Heart right ventricle (tissue), 16 donors: ENCODE measurements around the gene PALD1. TPM values are rescaled to one million over a fixed set of nuclear protein-coding genes. Genes with fewer than 3 reads are reported as not detected.

ENCODE experiments used
- ATAC-seq, 8 donors: fragments of 200-7000 bp; cut with Tn5 transposase; one replicate each; pipeline ENCODE4 v1.9.1; 2020; ENCODE audit warnings: mild to moderate bottlenecking in 8 of 8, moderate library complexity in 8 of 8, moderate number of reproducible peaks in 1 of 8
- DNase-seq, 2 donors: peaks; one replicate each; pipeline ENCODE4 v3.0.0-alpha.2; 2020
- H3K27ac ChIP-seq, 10 donors: fragments of 200-600 bp; sonication (generic) in 2 of 10; one replicate each; pipeline versions ENCODE4 v1.5.0 to v1.8.0; 2020 to 2022; ENCODE audit warnings: mild to moderate bottlenecking in 3 of 10
- H3K27me3 ChIP-seq, 7 donors: fragments of 200-600 bp; one replicate each; pipeline ENCODE4 v1.8.0; 2021 to 2022; ENCODE audit warnings: mild to moderate bottlenecking in 2 of 7
- H3K36me3 ChIP-seq, 9 donors: fragments of 200-600 bp; sonication (generic) in 1 of 9; one replicate each; pipeline versions ENCODE4 v1.5.0 to v1.8.0; 2020 to 2022; ENCODE audit warnings: mild to moderate bottlenecking in 2 of 9
- H3K4me1 ChIP-seq, 9 donors: fragments of 200-600 bp; sonication (generic) in 1 of 9; one replicate each; pipeline versions ENCODE4 v1.5.0 to v1.8.0; 2020 to 2022; ENCODE audit warnings: mild to moderate bottlenecking in 4 of 9
- H3K4me3 ChIP-seq, 10 donors: fragments of 200-600 bp; sonication (generic) in 2 of 10; one replicate each; pipeline versions ENCODE4 v1.5.0 to v1.8.0; 2020 to 2022; ENCODE audit warnings: mild to moderate bottlenecking in 7 of 10, moderate library complexity in 2 of 10
- H3K9me3 ChIP-seq, 11 donors: fragments of 200-600 bp in 10 of 11; sonication (generic) in 2 of 11; one replicate each; pipeline versions ENCODE4 v1.5.0 to v1.8.0; 2013 to 2022; ENCODE audit warnings: mild to moderate bottlenecking in 2 of 11, control low read depth in 1 of 11, moderate library complexity in 1 of 11
- CTCF ChIP-seq, 9 donors: fragments of 200-600 bp; sonication (generic) in 2 of 9; IDR thresholded peaks; one replicate each; pipeline versions ENCODE4 v1.5.0 to v1.8.0; 2021 to 2022; ENCODE audit warnings: antibody characterized with exemption in 9 of 9, mild to moderate bottlenecking in 5 of 9, moderate library complexity in 1 of 9
- WGBS, 2 donors: extraction: QIAGEN DNeasy Blood & Tissue Kit; methylation state at CpG; one replicate each; pipeline ENCODE4 v1.1.7; 2013; ENCODE audit warnings: inconsistent platforms in 1 of 2; 5-methylcytosine and 5-hydroxymethylcytosine counted together
- intact Hi-C, 10 donors: fragments of 100-400 bp; cut with DNase I; formaldehyde crosslinking; loops; one replicate each; pipeline versions ENCODE4 v1.11.1 to v1.14.2; 2022
- polyA plus RNA-seq, 2 donors: library from polyadenylated mRNA; stranded (reverse); fragments of 200-250 nt; gene quantifications; one replicate each; pipeline ENCODE4 v1.2.3, GENCODE V29; 2013
- total RNA-seq, 10 donors: library from RNA; stranded (reverse); fragmentation: NEBNext Ultra II Directional in 3 of 10; extraction: Animal tissue kit (Norgen Biotek cat#: 25700) in 3 of 10; gene quantifications; one replicate each; pipeline versions ENCODE4 v1.2.1 to v1.2.4, GENCODE V29; 2021 to 2023
- donor health status: Arrhythmogenic right ventricular cardiomyopathy.
- donor health status: ischemic (EF 13 %, LVEDD 7.1; RV severe dilation, severe dysfunction).
- donor health status: healthy with polysubstance abuse.
- donor health status: DM: no; HTN: yes; CAD: no.
- donor health status: DM: no; HTN: no; CAD: no.
- donor health status: ischemic (EF 25% LVEDD 6.9; RV normal size, moderate dysfunction).
- donor health status: ischemic (EF 25% LVEDD 5.7; RV mildly dilated, moderate dysfunction).
- donor health status: healthy.
- donor health status: DM: yes; HTN: yes; CAD: no.
- donor health status: Ischemic cardiomyopathy.
- donor health status: ischemic (EF 35%, LVEDD 5.7; RV mildly dilated, moderate dysfunction).
- donor health status: nonischemic (EF 11% LVEDD 7.7; RV severe dilation, severe dysfunction).
- donor health status: DM: yes; HTN: yes; CAD: no.
- donor health status: PGD.
- donor health status: ischemic (EF 29% LVEDD 5.4; RV normal size, mild dysfunction).
- donor health status: nonischemic (EF 23%, LVEDD 6.1; RV moderate dilation, normal function).

Gene PALD1
- total and polyA plus RNA-seq, 12 donors: 4.1 to 10.3 (median 5.9) TPM

- no peak for ATAC-seq
- no peaks in the 10 kb centered on the region for H3K36me3 ChIP-seq
- TF ChIP-seq CTCF (IDR thresholded peaks at IDR 0.05): no peak
- H3K4me3 ChIP-seq: no peak overlapping the region
- H3K27me3 ChIP-seq: peaks cover 0 to 5% (median 0%) of the 10 kb centered on the region in 7 donors
- H3K27ac ChIP-seq: no peak overlapping the region
- DNase-seq: no peak
- WGBS, 2 donors: 53 to 67% methylated on average over 2 of the region's 2 CpGs
- intact Hi-C loops: loop anchor here in 1 of 10 donors (10.0 kb wide), 1 partner anchor 437 kb away; the partner anchor contains the start of gene PCBD1
- H3K9me3 ChIP-seq: no peaks in the 10 kb centered on the region
- H3K4me1 ChIP-seq: peaks cover 0 to 22% (median 12%) of the 10 kb centered on the region in 9 donors
These were observed 30.3 kb upstream of the PALD1 start for GRCh38 chr10:70448236-70448635.

- intact Hi-C loops: loop anchor here in 2 of 10 donors (10.0 kb wide), 2 partner anchors 420 to 430 kb away; partner anchors contain the start of gene PCBD1 (in 1 of the 2)
- 76 to 80% methylated on average over 6 of the region's 6 CpGs for WGBS, 2 donors
- no peak for TF ChIP-seq CTCF (IDR thresholded peaks at IDR 0.05)
- H3K27ac ChIP-seq: no peak overlapping the region
- peaks cover 0 to 33% (median 0%) of the 10 kb centered on the region in 7 donors for H3K27me3 ChIP-seq
- H3K36me3 ChIP-seq: no peaks in the 10 kb centered on the region
- DNase-seq (no peak), ATAC-seq (no peak)
- no peak overlapping the region for H3K4me3 ChIP-seq
- peaks cover 4 to 32% (median 16%) of the 10 kb centered on the region in 9 donors for H3K4me1 ChIP-seq
- no peaks in the 10 kb centered on the region for H3K9me3 ChIP-seq
These were observed 23.3 kb upstream of the PALD1 start for GRCh38 chr10:70455213-70455630.

- Histone ChIP-seq H3K9me3 (no peaks in the 10 kb centered on the region), H3K4me3 (no peak overlapping the region), H3K27me3 (peaks cover 0 to 34% (median 0%) of the 10 kb centered on the region in 7 donors), H3K27ac (peak overlapping the region in 1 of 10 donors; percentile 28), H3K36me3 (no peaks in the 10 kb centered on the region), H3K4me1 (peaks cover 4 to 34% (median 16%) of the 10 kb centered on the region in 9 donors)
- TF ChIP-seq CTCF (IDR thresholded peaks at IDR 0.05): no peak
- intact Hi-C loops: loop anchor here in 2 of 10 donors (10.0 kb wide), 2 partner anchors 419 to 429 kb away; partner anchors contain the start of gene PCBD1 (in 1 of the 2)
- ATAC-seq: no peak
- 64 to 70% methylated on average over 8 of the region's 8 CpGs for WGBS, 2 donors
- DNase-seq: no peak
These were observed 22.4 kb upstream of the PALD1 start for GRCh38 chr10:70456164-70456563.

GRCh38 chr10:70457759-70458305 is 20.7 kb upstream of the PALD1 start:
- intact Hi-C loops: loop anchor here in 3 of 10 donors (2.0 to 10.0 kb wide), 4 partner anchors 27 to 427 kb away; partner anchors contain the start of genes EIF4EBP2 (in 1 of the 3) and PCBD1 (in 1 of the 3)
- no peak for DNase-seq
- Histone ChIP-seq H3K27me3 (peaks cover 0 to 34% (median 0%) of the 10 kb centered on the region in 7 donors), H3K9me3 (no peaks in the 10 kb centered on the region), H3K36me3 (no peaks in the 10 kb centered on the region), H3K4me3 (peak overlapping the region in 9 of 10 donors; percentile 36 to 57 (median 54)), H3K4me1 (peaks cover 9 to 51% (median 29%) of the 10 kb centered on the region in 9 donors), H3K27ac (peak overlapping the region; percentile 47 to 93 (median 83))
- 55 to 59% methylated on average over 17 of the region's 17 CpGs for WGBS, 2 donors
- peak in 1 of 9 donors; percentile 5 for TF ChIP-seq CTCF (IDR thresholded peaks at IDR 0.05)
- ATAC-seq: no peak
